Measurements from ENCODE around the gene ACTR3C. TPM values are rescaled to one million over a fixed set of nuclear protein-coding genes. Genes with fewer than 3 reads are reported as not detected.

Gene ACTR3C
- total and polyA plus RNA-seq, 2 of the 13 experiments (the other 11 are each of a cell fraction or from before 2014, with no cell fraction given) = 3.8 to 7.5 TPM

- no peak overlapping the region for H2AFZ ChIP-seq (ENCODE audit: low read length)
- peaks cover 5 to 27% of the 10 kb centered on the region in 2 experiments; a peak in 4 of 5 replicates for H3K36me3 ChIP-seq (replicated peaks in 1 of 2; ENCODE audit: control insufficient read depth in 1 of 2, insufficient read depth in 2 of 2, low read length in 2 of 2)
- no peaks in the 10 kb centered on the region for H3K9me3 ChIP-seq (ENCODE audit: low read length)
- BruUV-seq (replicated peaks) = no TSS peak
- in situ Hi-C loops (cut with HindIII; ENCODE audit: extremely low pct_ligation_motif_present, low pct_unique_long_range_greater_than_20kb) (no loop called here), intact Hi-C loops (cut with micrococcal nuclease; ENCODE audit: unreplicated experiment) (loop anchor here (1.0 kb wide), 1 partner anchor 19 kb away; no protein-coding TSS in a partner anchor)
- peak overlapping the region; percentile 95 for H3K9ac ChIP-seq (ENCODE audit: insufficient read depth, low read depth, low read length)
- H4K20me1 ChIP-seq (ENCODE audit: insufficient read depth, low read length) = peaks cover 8% of the 10 kb centered on the region; the same call in 1 of the 2 replicates
- FAIRE-seq (peak; percentile 62), DNase-seq (ENCODE audit: low spot score) (peak; percentile 55), ATAC-seq (peak; percentile 23)
- peak overlapping the region; percentile 99 for H3K4me2 ChIP-seq (ENCODE audit: low read depth, low read length)
- ChIA-PET CTCF (ENCODE audit: low intra/inter-chr PET ratio, low total read pairs) (no interaction called here), POLR2A (interaction anchor here (0.6 to 6.8 kb wide), 13 partner anchors 8 to 532 kb away, joined by 3 to 141 read pairs (median 31); partner anchors contain the start of genes ACTR3C, LRRC61, RARRES2 and ZNF775)
- H3K4me1 ChIP-seq (ENCODE audit: insufficient read depth, low read length) = peaks cover 57% of the 10 kb centered on the region
- no peaks in the 10 kb centered on the region for H3K27me3 ChIP-seq (ENCODE audit: control insufficient read depth in 1 of 2, insufficient read depth in 2 of 2, low read length in 2 of 2)
- peak overlapping the region; percentile 68 to 84 (median 82); a peak in 4 of 6 replicates for H3K4me3 ChIP-seq (replicated peaks in 1 of 3; ENCODE audit: insufficient read depth in 1 of 3, low read depth in 2 of 3, low read length in 3 of 3)
- H3K79me2 ChIP-seq (ENCODE audit: insufficient read depth, low read length) = peaks cover 38% of the 10 kb centered on the region
- 53% methylated on average over 3 of the region's 3 CpGs for WGBS (ENCODE audit: low lambda C conversion rate)
- H3K27ac ChIP-seq (ENCODE audit: extremely low read length, insufficient read depth, low read length) = peak overlapping the region; percentile 100
- TF ChIP-seq SSRP1 (CRISPR knock-in tag; IDR thresholded peaks at IDR 0.05) (peak; percentile 45; the same call in 1 of the 2 replicates), REL (CRISPR knock-in tag; conservative IDR thresholded peaks at IDR 0.05) (no peak), ATF6 (CRISPR knock-in tag; conservative IDR thresholded peaks at IDR 0.05) (no peak), ZSCAN30 (CRISPR knock-in tag; IDR thresholded peaks at IDR 0.05) (no peak), GMEB1 (CRISPR knock-in tag; IDR thresholded peaks at IDR 0.05; ENCODE audit: borderline replicate concordance) (no peak), SAP130 (CRISPR knock-in tag; IDR thresholded peaks at IDR 0.05; ENCODE audit: low read depth) (peak; percentile 31; the same call in 1 of the 2 replicates), PBX3 (CRISPR knock-in tag; IDR thresholded peaks at IDR 0.05; ENCODE audit: borderline replicate concordance) (no peak), SAFB2 (CRISPR knock-in tag; IDR thresholded peaks at IDR 0.05; ENCODE audit: borderline replicate concordance, low read depth) (no peak), BRF2 (CRISPR knock-in tag; IDR thresholded peaks at IDR 0.05) (no peak), CEBPG (CRISPR knock-in tag; IDR thresholded peaks at IDR 0.05) (peak; percentile 39; the same call in 1 of the 2 replicates), HMGXB4 (CRISPR knock-in tag; IDR thresholded peaks at IDR 0.05; ENCODE audit: borderline replicate concordance in 1 of 2, low read depth in 1 of 2) (no peak), ZNF615 (CRISPR knock-in tag; IDR thresholded peaks at IDR 0.05; ENCODE audit: borderline replicate concordance) (no peak)
These were observed 47.3 kb upstream of the ACTR3C start for GRCh38 chr7:150370612-150371071.

Data from HepG2 (cell line).